ENCODE results near the gene PLPP3.

Gene PLPP3

GRCh38 chr1:56466538-56466937, 112.8 kb downstream of the PLPP3 start:
- Mint-ChIP-seq H3K4me1 (peaks cover 4% of the 10 kb centered on the region), H3K4me3 (no peak overlapping the region), H3K36me3 (ENCODE audit: low read depth) (no peaks in the 10 kb centered on the region), H3K9me3 (no peaks in the 10 kb centered on the region), H3K27me3 (peaks cover 6% of the 10 kb centered on the region), H3K27ac (no peak overlapping the region)
- no peak for DNase-seq
- no peak for ATAC-seq

GRCh38 chr1:56464294-56464693, 115.1 kb downstream of the PLPP3 start:
- DNase-seq (no peak), ATAC-seq (no peak)
- Mint-ChIP-seq H3K4me3 (no peak overlapping the region), H3K27ac (no peak overlapping the region), H3K4me1 (no peaks in the 10 kb centered on the region), H3K9me3 (no peaks in the 10 kb centered on the region), H3K27me3 (peaks cover 3% of the 10 kb centered on the region), H3K36me3 (ENCODE audit: low read depth) (no peaks in the 10 kb centered on the region)

GRCh38 chr1:56463376-56463775, 116.0 kb downstream of the PLPP3 start:
- DNase-seq (no peak), ATAC-seq (no peak)
- Mint-ChIP-seq H3K36me3 (ENCODE audit: low read depth) (no peaks in the 10 kb centered on the region), H3K27me3 (no peaks in the 10 kb centered on the region), H3K4me3 (no peak overlapping the region), H3K9me3 (no peaks in the 10 kb centered on the region), H3K4me1 (no peaks in the 10 kb centered on the region), H3K27ac (no peak overlapping the region)

GRCh38 chr1:56462209-56462608, 117.2 kb downstream of the PLPP3 start:
- Mint-ChIP-seq H3K4me3 (no peak overlapping the region), H3K27me3 (no peaks in the 10 kb centered on the region), H3K27ac (no peak overlapping the region), H3K36me3 (ENCODE audit: low read depth) (no peaks in the 10 kb centered on the region), H3K4me1 (no peaks in the 10 kb centered on the region), H3K9me3 (no peaks in the 10 kb centered on the region)
- ATAC-seq (no peak), DNase-seq (no peak)

- no peaks in the 10 kb centered on the region for H3K36me3 Mint-ChIP-seq (ENCODE audit: low read depth)
- H3K9me3 Mint-ChIP-seq = no peaks in the 10 kb centered on the region
- no peaks in the 10 kb centered on the region for H3K27me3 Mint-ChIP-seq
- no peak overlapping the region for H3K27ac Mint-ChIP-seq
- DNase-seq (no peak), ATAC-seq (no peak)
- H3K4me3 Mint-ChIP-seq = no peak overlapping the region
- no peaks in the 10 kb centered on the region for H3K4me1 Mint-ChIP-seq
Measured at GRCh38 chr1:56461158-56462127, 117.9 kb downstream of the PLPP3 start.

GRCh38 chr1:56459260-56459659, 120.1 kb downstream of the PLPP3 start:
- no peaks in the 10 kb centered on the region for H3K27me3 Mint-ChIP-seq
- H3K4me1 Mint-ChIP-seq = no peaks in the 10 kb centered on the region
- DNase-seq (no peak), ATAC-seq (no peak)
- H3K36me3 Mint-ChIP-seq (ENCODE audit: low read depth) = no peaks in the 10 kb centered on the region
- H3K9me3 Mint-ChIP-seq = no peaks in the 10 kb centered on the region
- H3K27ac Mint-ChIP-seq = no peak overlapping the region
- no peak overlapping the region for H3K4me3 Mint-ChIP-seq

GRCh38 chr1:56457756-56458375, 121.5 kb downstream of the PLPP3 start:
- Mint-ChIP-seq H3K27me3 (peaks cover 3% of the 10 kb centered on the region), H3K9me3 (no peaks in the 10 kb centered on the region), H3K4me3 (no peak overlapping the region), H3K4me1 (no peaks in the 10 kb centered on the region), H3K27ac (no peak overlapping the region), H3K36me3 (ENCODE audit: low read depth) (no peaks in the 10 kb centered on the region)
- DNase-seq = no peak
- ATAC-seq = no peak

GRCh38 chr1:56456435-56457101, 122.8 kb downstream of the PLPP3 start:
- Mint-ChIP-seq H3K4me1 (no peaks in the 10 kb centered on the region), H3K4me3 (no peak overlapping the region), H3K36me3 (ENCODE audit: low read depth) (no peaks in the 10 kb centered on the region), H3K9me3 (no peaks in the 10 kb centered on the region), H3K27ac (no peak overlapping the region), H3K27me3 (peaks cover 3% of the 10 kb centered on the region)
- ATAC-seq (no peak), DNase-seq (no peak)

- peaks cover 3% of the 10 kb centered on the region for H3K27me3 Mint-ChIP-seq
- H3K4me3 Mint-ChIP-seq = no peak overlapping the region
- H3K4me1 Mint-ChIP-seq = no peaks in the 10 kb centered on the region
- ATAC-seq = no peak
- H3K36me3 Mint-ChIP-seq (ENCODE audit: low read depth) = no peaks in the 10 kb centered on the region
- no peaks in the 10 kb centered on the region for H3K9me3 Mint-ChIP-seq
- no peak for DNase-seq
- no peak overlapping the region for H3K27ac Mint-ChIP-seq
Measured at GRCh38 chr1:56453417-56454078, 125.8 kb downstream of the PLPP3 start.

- Mint-ChIP-seq H3K4me3 (no peak overlapping the region), H3K9me3 (no peaks in the 10 kb centered on the region), H3K4me1 (no peaks in the 10 kb centered on the region), H3K27ac (no peak overlapping the region), H3K36me3 (ENCODE audit: low read depth) (no peaks in the 10 kb centered on the region), H3K27me3 (peaks cover 3% of the 10 kb centered on the region)
- DNase-seq (no peak), ATAC-seq (no peak)
Measured at GRCh38 chr1:56453016-56453415, 126.3 kb downstream of the PLPP3 start.

GRCh38 chr1:56452027-56453011, 127.0 kb downstream of the PLPP3 start:
- H3K4me3 Mint-ChIP-seq = no peak overlapping the region
- no peaks in the 10 kb centered on the region for H3K36me3 Mint-ChIP-seq (ENCODE audit: low read depth)
- H3K27ac Mint-ChIP-seq = no peak overlapping the region
- no peak for DNase-seq
- H3K27me3 Mint-ChIP-seq = peaks cover 3% of the 10 kb centered on the region
- H3K4me1 Mint-ChIP-seq = no peaks in the 10 kb centered on the region
- ATAC-seq = no peak
- no peaks in the 10 kb centered on the region for H3K9me3 Mint-ChIP-seq

GRCh38 chr1:56451491-56451890, 127.9 kb downstream of the PLPP3 start:
- no peak for ATAC-seq
- H3K27ac Mint-ChIP-seq = no peak overlapping the region
- H3K36me3 Mint-ChIP-seq (ENCODE audit: low read depth) = no peaks in the 10 kb centered on the region

GRCh38 chr1:56450004-56450666, 129.2 kb downstream of the PLPP3 start:
- Mint-ChIP-seq H3K27me3 (peaks cover 3% of the 10 kb centered on the region), H3K9me3 (no peaks in the 10 kb centered on the region), H3K27ac (no peak overlapping the region), H3K36me3 (ENCODE audit: low read depth) (no peaks in the 10 kb centered on the region), H3K4me1 (no peaks in the 10 kb centered on the region), H3K4me3 (no peak overlapping the region)
- DNase-seq (no peak), ATAC-seq (no peak)

More at GRCh38 chr1:56451491-56451890, 127.9 kb downstream of the PLPP3 start:
- DNase-seq = no peak
- Mint-ChIP-seq H3K27me3 (peaks cover 3% of the 10 kb centered on the region), H3K4me1 (no peaks in the 10 kb centered on the region), H3K4me3 (no peak overlapping the region), H3K9me3 (no peaks in the 10 kb centered on the region)

Measured in activated naive CD8-positive, alpha-beta T cell treated with anti-CD3 and anti-CD28 coated beads, Interleukin-2, amount 50 U/mL, for 24 hours (primary cell).